Gastrocnemius medialis (tissue), 4 donors: ENCODE measurements around the gene ALK.

Experiments
- CTCF ChIP-seq, 5 experiments: fragments of 450-650 bp in 3 of 5; fragments of 200-600 bp in 2 of 5; sonication (generic) in 2 of 5; IDR thresholded peaks in 4 of 5; conservative IDR thresholded peaks in 1 of 5; 1 replicate in 4 of 5; 2 replicates in 1 of 5; pipeline ENCODE4 v1.5.1; 2016 to 2019; ENCODE audit warnings: antibody characterized with exemption in 5 of 5, mild to moderate bottlenecking in 3 of 5, moderate library complexity in 3 of 5
- POLR2A ChIP-seq, 2 donors: fragments of 450-650 bp; IDR thresholded peaks; one replicate each; pipeline ENCODE4 v1.6.1; 2017; ENCODE audit warnings: antibody characterized with exemption in 2 of 2, mild to moderate bottlenecking in 2 of 2, moderate library complexity in 2 of 2

- TF ChIP-seq CTCF (IDR thresholded peaks at IDR 0.05 in 4 of 5, conservative IDR thresholded peaks at IDR 0.05 in 1 of 5) (no peak), POLR2A (IDR thresholded peaks at IDR 0.05) (no peak)
Measured at GRCh38 chr2:29212009-29212408, 709.4 kb downstream of the ALK start.
